Activated CD4-positive, CD25-positive, alpha-beta regulatory T cell treated with anti-CD3 and anti-CD28 coated beads, Interleukin-2, amount 50 U/mL, for 72 hours (primary cell): Measurements from ENCODE around the gene CYTL1.
"Not testable (repeated sequence)": the region's sequence is repeated elsewhere in the genome, so short reads cannot be mapped to it uniquely, and the experiment has no call there.

ENCODE experiments used
- DNase-seq: peaks from one replicate; pipeline ENCODE4 v3.0.0; 2021

The CYTL1 gene

GRCh38 chr4:5019274-5019673 lies at the start of gene CYTL1:
CYTL1 (minus strand) TSS chr4:5019458; CDS start chr4:5019445, 13 bp downstream.
- no peak for DNase-seq

- DNase-seq, result no peak
Measured at GRCh38 chr4:5067908-5068307, 48.6 kb upstream of the CYTL1 start.

- not testable (repeated sequence) for DNase-seq
Measured at GRCh38 chr4:5066968-5067367, 47.7 kb upstream of the CYTL1 start.

- DNase-seq, result no peak
Measured at GRCh38 chr4:5066101-5066500, 46.8 kb upstream of the CYTL1 start.

GRCh38 chr4:5055411-5055810 lies 36.2 kb upstream of the CYTL1 start:
- no peak for DNase-seq

- no peak for DNase-seq
Measured at GRCh38 chr4:5054532-5054931, 35.3 kb upstream of the CYTL1 start.

GRCh38 chr4:5052726-5053425 lies 33.6 kb upstream of the CYTL1 start:
- DNase-seq, result no peak

GRCh38 chr4:5052204-5052702 lies 33.0 kb upstream of the CYTL1 start:
- no peak for DNase-seq

- no peak for DNase-seq
Measured at GRCh38 chr4:5051278-5052203, 32.3 kb upstream of the CYTL1 start, which contains the start of gene STK32B. STK32B (plus strand) TSS chr4:5051480.

- no peak for DNase-seq
Measured at GRCh38 chr4:5050520-5051277, 31.4 kb upstream of the CYTL1 start.

- no peak for DNase-seq
Measured at GRCh38 chr4:5048721-5049120, 29.5 kb upstream of the CYTL1 start.

- DNase-seq, result no peak
Measured at GRCh38 chr4:5045097-5045496, 25.8 kb upstream of the CYTL1 start.

GRCh38 chr4:5044341-5044740 lies 25.1 kb upstream of the CYTL1 start:
- no peak for DNase-seq

GRCh38 chr4:5043579-5043978 lies 24.3 kb upstream of the CYTL1 start:
- DNase-seq, result no peak

GRCh38 chr4:5041699-5042098 lies 22.4 kb upstream of the CYTL1 start:
- DNase-seq, result no peak

- DNase-seq, result no peak
Measured at GRCh38 chr4:5040856-5041620, 21.8 kb upstream of the CYTL1 start.

- no peak for DNase-seq
Measured at GRCh38 chr4:5039800-5040199, 20.5 kb upstream of the CYTL1 start.

GRCh38 chr4:5037553-5038551 lies 18.6 kb upstream of the CYTL1 start:
- DNase-seq, result no peak

- DNase-seq, result no peak
Measured at GRCh38 chr4:5036239-5036638, 17.0 kb upstream of the CYTL1 start.

- DNase-seq, result no peak
Measured at GRCh38 chr4:5034206-5034605, 14.9 kb upstream of the CYTL1 start.

- no peak for DNase-seq
Measured at GRCh38 chr4:5033281-5033841, 14.1 kb upstream of the CYTL1 start.
